HEK293 (cell line): ENCODE data around the gene THAP7.
"Not testable (repeated sequence)": the region's sequence is repeated elsewhere in the genome, so short reads cannot be mapped to it uniquely, and the experiment has no call there.

ENCODE experiments used
- CTCF ChIA-PET: fragments of 350-600 bp; formaldehyde crosslinking; extraction: SDS; loops from one replicate; lab custom pipeline; 2021; ENCODE audit warnings: antibody characterized with exemption; lab: Yijun Ruan, JAX
- POLR2A ChIA-PET: fragments of 300-600 bp; formaldehyde crosslinking; extraction: SDS; loops from one replicate; lab custom pipeline; 2020; ENCODE audit warnings: antibody characterized with exemption, inconsistent platforms; lab: Yijun Ruan, JAX
- H3K27ac ChIP-seq: fragments of 200-500 bp; sonication (Bioruptor generic); 2 replicates; pipeline ENCODE4 v1.5.1; 2014; ENCODE audit warnings: low read depth, low read length, control low read depth, inconsistent platforms; ENCODE audit errors: extremely low read depth
- H3K36me3 ChIP-seq, 2 experiments: fragments of 200-500 bp in 1 of 2; sonication (Bioruptor generic) in 1 of 2; 1 replicate in 1 of 2; 2 replicates in 1 of 2; pipeline ENCODE4 v1.5.1; 2014 to 2017; ENCODE audit warnings: inconsistent platforms in 2 of 2, low read length in 2 of 2; ENCODE audit not compliant: control insufficient read depth in 2 of 2, insufficient read depth in 1 of 2
- H3K4me1 ChIP-seq: fragments of 200-500 bp; sonication (Bioruptor generic); 2 replicates; pipeline ENCODE4 v1.5.1; 2014; ENCODE audit warnings: mild to moderate bottlenecking, low read length, inconsistent platforms; ENCODE audit not compliant: control insufficient read depth, insufficient read depth
- H3K4me3 ChIP-seq: 2 replicates; pipeline ENCODE4 v1.5.1; 2011; ENCODE audit warnings: low read depth, mild to moderate bottlenecking, control low read depth, low read length, moderate library complexity
- H3K9me3 ChIP-seq: fragments of 200-500 bp; sonication (Bioruptor generic); 2 replicates; pipeline ENCODE4 v1.5.1; 2014; ENCODE audit warnings: low read depth, low read length, inconsistent platforms; ENCODE audit not compliant: control insufficient read depth, insufficient read depth
- IKZF3 ChIP-seq: fragments of 450-650 bp; IDR thresholded peaks from 2 replicates; pipeline ENCODE4 v1.5.0; 2018; ENCODE audit warnings: missing biosample characterization, mild to moderate bottlenecking, missing genetic modification characterization, moderate library complexity
- MEIS1 ChIP-seq: sonication (generic); formaldehyde crosslinking; IDR thresholded peaks from 2 replicates; pipeline ENCODE4 v1.8.1; 2022; ENCODE audit warnings: missing genetic modification reagents, mild to moderate bottlenecking, borderline replicate concordance
- SCRT1 ChIP-seq: fragments of 450-650 bp; formaldehyde crosslinking; IDR thresholded peaks from 2 replicates; pipeline ENCODE4 v1.5.1; 2016; ENCODE audit warnings: missing biosample characterization, missing genetic modification characterization, borderline replicate concordance
- SCRT2 ChIP-seq: fragments of 450-650 bp; formaldehyde crosslinking; IDR thresholded peaks from 2 replicates; pipeline ENCODE4 v1.5.1; 2016; ENCODE audit warnings: missing biosample characterization, missing genetic modification characterization
- ZNF112 ChIP-seq: fragments of 450-650 bp; formaldehyde crosslinking; IDR thresholded peaks from 2 replicates; pipeline ENCODE4 v1.5.0; 2017; ENCODE audit warnings: missing biosample characterization, missing genetic modification characterization
- ZNF302 ChIP-seq: fragments of 450-650 bp; formaldehyde crosslinking; IDR thresholded peaks from 2 replicates; pipeline ENCODE4 v1.5.1; 2016; ENCODE audit warnings: missing biosample characterization, missing genetic modification characterization, low read depth
- ZNF341 ChIP-seq: fragments of 450-650 bp; formaldehyde crosslinking; IDR thresholded peaks from 2 replicates; pipeline ENCODE4; 2016; ENCODE audit warnings: low read depth, missing biosample characterization, missing genetic modification characterization
- ZNF416 ChIP-seq: fragments of 450-650 bp; formaldehyde crosslinking; IDR thresholded peaks from 2 replicates; pipeline ENCODE4 v1.5.1; 2016; ENCODE audit warnings: missing biosample characterization, missing genetic modification characterization
- ZNF521 ChIP-seq: fragments of 450-650 bp; formaldehyde crosslinking; IDR thresholded peaks from 2 replicates; pipeline ENCODE4 v1.5.1; 2017; ENCODE audit warnings: missing biosample characterization, mild to moderate bottlenecking, missing genetic modification characterization
- ZSCAN23 ChIP-seq: fragments of 450-650 bp; formaldehyde crosslinking; IDR thresholded peaks from 2 replicates; pipeline ENCODE4 v1.5.1; 2016; ENCODE audit warnings: missing biosample characterization, missing genetic modification characterization
- TF ChIP-seq, protein P1 (sequence below): fragments of 450-650 bp; IDR thresholded peaks from 2 replicates; pipeline ENCODE4 v1.5.1; 2018; ENCODE audit warnings: missing biosample characterization, mild to moderate bottlenecking, missing genetic modification characterization
- TF ChIP-seq, protein P2 (sequence below): sonication (generic); formaldehyde crosslinking; IDR thresholded peaks from 2 replicates; pipeline ENCODE4 v1.8.1; 2022; ENCODE audit warnings: mild to moderate bottlenecking, moderate library complexity, missing genetic modification reagents

Gene THAP7

DNA sequence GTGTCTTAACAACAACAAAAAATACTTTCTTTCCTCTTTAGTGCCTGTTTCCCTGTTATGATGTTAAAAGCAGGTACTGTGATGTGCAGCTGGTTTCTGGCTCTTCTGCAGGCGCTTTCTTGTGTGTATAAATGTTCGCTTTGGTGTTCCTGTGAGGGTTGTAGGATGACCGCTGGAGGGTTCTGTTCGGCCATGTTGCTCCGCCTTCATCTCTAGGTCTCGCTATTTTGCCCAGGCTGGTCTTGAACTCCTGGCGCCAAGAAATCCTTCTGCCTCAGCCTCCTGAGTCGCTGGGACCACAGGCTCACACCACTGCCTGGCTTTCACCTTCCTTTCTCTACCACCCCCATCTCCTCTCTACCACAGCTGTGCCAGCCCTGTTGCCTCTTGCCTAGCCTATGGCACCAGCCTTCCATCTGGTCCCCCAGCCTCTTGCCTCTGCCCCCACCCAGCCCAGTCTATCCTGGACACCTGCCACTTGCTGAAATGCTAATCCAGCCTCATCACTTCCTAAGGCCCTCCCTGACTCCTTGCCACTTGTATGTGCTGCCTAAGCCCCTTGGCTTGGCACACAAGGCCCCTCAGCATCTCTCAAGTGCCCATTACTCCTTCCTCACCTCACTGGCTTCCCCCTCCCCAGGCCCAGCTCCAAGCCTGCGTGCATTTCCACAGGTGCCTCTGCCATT lies 49.4 kb upstream of the THAP7 start:
- Histone ChIP-seq H3K4me3 (no peak overlapping the region), H3K36me3 (no peaks in the 10 kb centered on the region), H3K27ac (no peak overlapping the region), H3K9me3 (no peaks in the 10 kb centered on the region), H3K4me1 (no peaks in the 10 kb centered on the region)
- TF ChIP-seq SCRT2: peak; percentile 76
- TF ChIP-seq ZNF112 (tag by site-specific recombination): no peak
- peak; percentile 46; the same call in 1 of the 2 replicates for TF ChIP-seq SCRT1 (tag by site-specific recombination)
- ChIA-PET POLR2A (no interaction called here), CTCF (no interaction called here)

DNA sequence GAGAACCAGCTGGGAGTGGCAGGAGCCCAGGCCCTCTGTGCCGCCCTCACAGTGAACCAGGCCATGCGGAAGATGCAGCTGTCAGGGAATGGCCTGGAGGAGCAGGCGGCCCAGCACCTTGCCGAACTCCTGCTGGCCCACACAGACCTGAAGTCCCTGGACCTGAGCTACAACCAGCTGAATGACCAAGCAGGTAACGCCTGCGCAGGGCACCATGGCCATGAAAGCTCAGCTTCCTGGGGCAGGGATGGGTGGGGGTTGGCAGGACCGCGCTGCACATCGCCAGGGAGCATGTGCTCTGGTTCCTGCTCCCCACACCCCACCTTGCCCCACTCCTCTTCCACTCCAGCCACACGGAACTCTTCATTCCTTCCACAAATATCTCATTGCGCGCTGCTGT lies 47.0 kb upstream of the THAP7 start:
- H3K9me3 ChIP-seq, H3K36me3 ChIP-seq, H3K4me3 ChIP-seq, H3K4me1 ChIP-seq, POLR2A ChIA-PET, H3K27ac ChIP-seq: not testable (repeated sequence)
- CTCF ChIA-PET: interaction anchor here (1.1 kb wide), 1 partner anchor 53 kb away, joined by 4 read pairs; no protein-coding TSS in a partner anchor

GRCh38 chr22:21048448-21048847 lies 46.5 kb upstream of the THAP7 start:
- H3K4me1 ChIP-seq, H3K9me3 ChIP-seq, POLR2A ChIA-PET, H3K27ac ChIP-seq, H3K36me3 ChIP-seq, H3K4me3 ChIP-seq: not testable (repeated sequence)
- CTCF ChIA-PET: interaction anchor here (0.9 kb wide), 1 partner anchor 8 kb away, joined by 4 read pairs; no protein-coding TSS in a partner anchor

- no peaks in the 10 kb centered on the region for H3K9me3 ChIP-seq
- H3K4me3 ChIP-seq: no peak overlapping the region
- no peak for TF ChIP-seq ZNF416 (tag by site-specific recombination)
- no peak for TF ChIP-seq ZSCAN23 (tag by site-specific recombination)
- no peak for TF ChIP-seq ZNF521 (tag by site-specific recombination)
- TF ChIP-seq ZNF302 (tag by site-specific recombination): no peak
- no peaks in the 10 kb centered on the region; the same call in 1 of the 2 replicates for H3K4me1 ChIP-seq
- H3K27ac ChIP-seq: no peak overlapping the region
- no peaks in the 10 kb centered on the region for H3K36me3 ChIP-seq
- POLR2A ChIA-PET: no interaction called here
- CTCF ChIA-PET: interaction anchor here (0.9 kb wide), 1 partner anchor 9 kb away, joined by 4 read pairs; no protein-coding TSS in a partner anchor
Observed at GRCh38 chr22:21047730-21048129, 45.8 kb upstream of the THAP7 start.

DNA sequence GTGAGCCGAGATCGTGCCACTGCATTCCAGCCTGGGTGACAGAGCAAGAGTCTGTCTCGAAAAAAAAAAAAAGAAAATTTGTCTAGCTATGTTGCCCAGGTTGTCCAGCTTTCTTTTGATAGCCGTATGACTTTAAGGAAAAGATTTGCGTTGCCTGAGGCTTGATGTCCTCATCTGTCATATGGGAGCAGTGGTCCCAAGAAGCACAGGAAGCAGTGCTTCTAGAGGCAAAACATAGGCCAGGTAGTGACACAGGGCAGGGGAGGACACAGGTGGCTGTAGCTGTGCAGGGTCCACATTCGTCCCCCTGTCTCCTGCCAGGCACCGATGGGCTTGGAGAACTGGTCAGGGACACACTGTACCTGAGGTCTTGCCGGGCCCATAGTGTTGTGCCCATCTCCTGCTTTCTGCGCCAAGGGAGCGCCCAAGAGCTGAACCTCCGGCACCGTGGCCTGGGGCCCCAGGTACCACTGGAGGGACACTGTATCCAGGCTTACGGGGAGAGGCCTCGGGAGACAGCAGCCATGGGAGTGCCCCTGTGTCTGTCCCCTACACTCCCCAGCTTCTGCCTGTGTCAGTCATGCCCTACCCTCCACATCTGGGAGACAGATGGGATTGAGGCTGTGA lies 45.2 kb upstream of the THAP7 start:
- POLR2A ChIA-PET: no interaction called here
- no peak for TF ChIP-seq MEIS1 (CRISPR knock-in tag)

GRCh38 chr22:21045585-21046294 lies 43.8 kb upstream of the THAP7 start, which contains the start of gene LRRC74B:
TSS of gene LRRC74B (plus strand) at chr22:21045946. CDS start at chr22:21045987, 41 bp downstream.
- Histone ChIP-seq H3K9me3 (no peaks in the 10 kb centered on the region), H3K4me1 (no peaks in the 10 kb centered on the region; the same call in 1 of the 2 replicates), H3K27ac (no peak within 1 kb of the TSS), H3K4me3 (peak within 1 kb of the TSS; percentile 44), H3K36me3 (no peaks in the 10 kb centered on the region)
- POLR2A ChIA-PET: interaction anchor here (1.3 kb wide), 1 partner anchor 43 kb away, joined by 5 read pairs; the partner anchor contains the start of gene THAP7
- CTCF ChIA-PET: interaction anchor here (0.6 to 1.3 kb wide), 6 partner anchors 8 to 160 kb away, joined by 3 to 5 read pairs (median 4); no protein-coding TSS in a partner anchor
- TF ChIP-seq, protein P1, sequence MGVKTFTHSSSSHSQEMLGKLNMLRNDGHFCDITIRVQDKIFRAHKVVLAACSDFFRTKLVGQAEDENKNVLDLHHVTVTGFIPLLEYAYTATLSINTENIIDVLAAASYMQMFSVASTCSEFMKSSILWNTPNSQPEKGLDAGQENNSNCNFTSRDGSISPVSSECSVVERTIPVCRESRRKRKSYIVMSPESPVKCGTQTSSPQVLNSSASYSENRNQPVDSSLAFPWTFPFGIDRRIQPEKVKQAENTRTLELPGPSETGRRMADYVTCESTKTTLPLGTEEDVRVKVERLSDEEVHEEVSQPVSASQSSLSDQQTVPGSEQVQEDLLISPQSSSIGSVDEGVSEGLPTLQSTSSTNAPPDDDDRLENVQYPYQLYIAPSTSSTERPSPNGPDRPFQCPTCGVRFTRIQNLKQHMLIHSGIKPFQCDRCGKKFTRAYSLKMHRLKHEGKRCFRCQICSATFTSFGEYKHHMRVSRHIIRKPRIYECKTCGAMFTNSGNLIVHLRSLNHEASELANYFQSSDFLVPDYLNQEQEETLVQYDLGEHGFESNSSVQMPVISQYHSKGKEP (tag by site-specific recombination): peak; percentile 51
- TF ChIP-seq, protein P2, sequence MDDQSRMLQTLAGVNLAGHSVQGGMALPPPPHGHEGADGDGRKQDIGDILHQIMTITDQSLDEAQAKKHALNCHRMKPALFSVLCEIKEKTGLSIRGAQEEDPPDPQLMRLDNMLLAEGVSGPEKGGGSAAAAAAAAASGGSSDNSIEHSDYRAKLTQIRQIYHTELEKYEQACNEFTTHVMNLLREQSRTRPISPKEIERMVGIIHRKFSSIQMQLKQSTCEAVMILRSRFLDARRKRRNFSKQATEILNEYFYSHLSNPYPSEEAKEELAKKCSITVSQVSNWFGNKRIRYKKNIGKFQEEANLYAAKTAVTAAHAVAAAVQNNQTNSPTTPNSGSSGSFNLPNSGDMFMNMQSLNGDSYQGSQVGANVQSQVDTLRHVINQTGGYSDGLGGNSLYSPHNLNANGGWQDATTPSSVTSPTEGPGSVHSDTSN: peak; percentile 96
- TF ChIP-seq ZNF341 (tag by site-specific recombination): peak; percentile 97
- no peak for TF ChIP-seq IKZF3 (tag by site-specific recombination)

More for the DNA sequence above, 45.2 kb upstream of the THAP7 start:
- CTCF ChIA-PET: interaction anchor here (0.6 kb wide), 1 partner anchor 65 kb away, joined by 4 read pairs; the partner anchor contains the start of gene LZTR1
- H3K4me3 ChIP-seq: no peak overlapping the region
- no peaks in the 10 kb centered on the region for H3K9me3 ChIP-seq
- H3K36me3 ChIP-seq: no peaks in the 10 kb centered on the region
- H3K4me1 ChIP-seq: no peaks in the 10 kb centered on the region; the same call in 1 of the 2 replicates
- H3K27ac ChIP-seq: no peak overlapping the region
